Keratinocyte (primary cell): ENCODE results near the gene NAPA. TPM values are rescaled to one million over a fixed set of nuclear protein-coding genes. Genes with fewer than 3 reads are reported as not detected.

Experiments used
- DNase-seq: peaks from one replicate; pipeline ENCODE4 v3.0.0-alpha.2; 2011; ENCODE audit warnings: low read depth, missing footprints, low spot score
- FAIRE-seq: peaks from 2 replicates; lab custom pipeline; 2011; peaks lifted over from hg19 to GRCh38; lab: Jason Lieb, UNC
- H2AFZ ChIP-seq: 2 replicates; pipeline ENCODE4 v1.6.0; 2012; ENCODE audit warnings: low read length, control low read depth, inconsistent platforms; ENCODE audit not compliant: control insufficient read depth
- H3K27ac ChIP-seq: 2 replicates; pipeline ENCODE4 v1.5.1; 2011; ENCODE audit warnings: low read length; ENCODE audit not compliant: control insufficient read depth, insufficient read depth
- H3K27me3 ChIP-seq: 3 replicates; pipeline ENCODE4 v1.6.0; 2011; ENCODE audit warnings: low read length; ENCODE audit not compliant: control insufficient read depth, insufficient read depth; ENCODE audit errors: extremely low read depth
- H3K36me3 ChIP-seq, 2 experiments: 2 replicates in 1 of 2; 3 replicates in 1 of 2; pipeline ENCODE4 v1.5.1; 2011; ENCODE audit warnings: low read length in 2 of 2, mild to moderate bottlenecking in 1 of 2; ENCODE audit not compliant: control insufficient read depth in 2 of 2, insufficient read depth in 2 of 2; ENCODE audit errors: extremely low read depth in 1 of 2
- H3K4me1 ChIP-seq: 3 replicates; pipeline ENCODE4 v1.5.1; 2011; ENCODE audit warnings: low read length; ENCODE audit not compliant: control insufficient read depth, insufficient read depth; ENCODE audit errors: extremely low read depth
- H3K4me2 ChIP-seq: 3 replicates; pipeline ENCODE4 v1.6.0; 2011; ENCODE audit warnings: low read depth, low read length; ENCODE audit not compliant: control insufficient read depth, insufficient read depth; ENCODE audit errors: extremely low read depth
- H3K4me3 ChIP-seq, 3 experiments: fragments of 200-600 bp in 1 of 3; sonication (generic) in 1 of 3; 2 replicates in 2 of 3; 3 replicates in 1 of 3; pipeline ENCODE4 v1.5.1; 2011 to 2016; ENCODE audit warnings: low read length in 3 of 3, mild to moderate bottlenecking in 3 of 3, control low read depth in 2 of 3, inconsistent platforms in 1 of 3, low read depth in 1 of 3, mixed read lengths in 1 of 3, mixed run types in 1 of 3, moderate library complexity in 1 of 3; ENCODE audit not compliant: control insufficient read depth in 2 of 3, insufficient read depth in 2 of 3; ENCODE audit errors: extremely low read depth in 1 of 3
- H3K79me2 ChIP-seq: 2 replicates; pipeline ENCODE4 v1.6.0; 2012; ENCODE audit warnings: low read length; ENCODE audit not compliant: control insufficient read depth, insufficient read depth
- H3K9ac ChIP-seq: 3 replicates; pipeline ENCODE4 v1.6.0; 2011; ENCODE audit warnings: low read length; ENCODE audit not compliant: control insufficient read depth, insufficient read depth; ENCODE audit errors: extremely low read depth
- H3K9me1 ChIP-seq: 3 replicates; pipeline ENCODE4 v1.6.0; 2011; ENCODE audit warnings: low read length; ENCODE audit not compliant: control insufficient read depth, insufficient read depth; ENCODE audit errors: extremely low read depth
- H3K9me3 ChIP-seq: 2 replicates; pipeline ENCODE4 v1.5.1; 2012; ENCODE audit warnings: low read depth, low read length; ENCODE audit not compliant: control insufficient read depth
- H4K20me1 ChIP-seq: 3 replicates; pipeline ENCODE4 v1.6.0; 2011; ENCODE audit warnings: low read length; ENCODE audit not compliant: control insufficient read depth, insufficient read depth; ENCODE audit errors: extremely low read depth
- CTCF ChIP-seq, 3 experiments: IDR thresholded peaks in 1 of 3; conservative IDR thresholded peaks in 1 of 3; optimal IDR thresholded peaks in 1 of 3; 2 replicates in 2 of 3; 3 replicates in 1 of 3; pipeline versions ENCODE3 to v1.5.1; 2011; ENCODE audit warnings: low read length in 3 of 3, mild to moderate bottlenecking in 3 of 3, moderate library complexity in 2 of 3, control low read depth in 1 of 3, inconsistent platforms in 1 of 3; ENCODE audit not compliant: insufficient read depth in 2 of 3; ENCODE audit errors: extremely low read depth in 1 of 3
- EZH2 ChIP-seq: IDR thresholded peaks from one replicate; pipeline ENCODE4 v1.6.1; 2012; ENCODE audit warnings: inconsistent platforms, mild to moderate bottlenecking, low read length, moderate library complexity
- dilution Hi-C: fragments of 300-500 bp; cut with MboI; formaldehyde crosslinking; loops from one replicate; pipeline ENCODE4 v1.7.0; 2020; ENCODE audit warnings: low sequenced_read_pairs; ENCODE audit not compliant: extremely low pct_ligation_motif_present
- polyA plus RNA-seq, 5 experiments: library from polyadenylated mRNA; depleted of rRNA in 3 of 5; stranded (reverse) in 3 of 5; stranded (forward) in 1 of 5; unstranded in 1 of 5; fragments of >200 nt; gene quantifications; 1 replicate in 1 of 5; 2 replicates in 3 of 5; 3 replicates in 1 of 5; pipeline versions ENCODE4 v1.2.1 to v1.2.3, GENCODE V29; 2011 to 2012; ENCODE audit warnings: missing spikeins in 2 of 5, low read depth in 1 of 5, low replicate concordance in 1 of 5

The NAPA gene
- polyA plus RNA-seq, 1 donor (not counting 4 experiments of a cell fraction or from before 2014, with no cell fraction given), result 89.0 TPM

GRCh38 chr19:47446534-47447469 lies 68.1 kb downstream of the NAPA start:
- H3K9ac ChIP-seq, result no peak overlapping the region
- H3K27ac ChIP-seq, result no peak overlapping the region
- H3K27me3 ChIP-seq, result peaks cover 65% of the 10 kb centered on the region
- dilution Hi-C loops, result no loop called here
- no peaks in the 10 kb centered on the region for H3K9me3 ChIP-seq
- H3K4me3 ChIP-seq, result peak overlapping the region in 1 of 3 experiments; percentile 36
- DNase-seq (no peak), FAIRE-seq (no peak)
- H3K9me1 ChIP-seq, result no peaks in the 10 kb centered on the region
- peaks cover 2% of the 10 kb centered on the region for H4K20me1 ChIP-seq
- no peak overlapping the region for H2AFZ ChIP-seq
- H3K4me1 ChIP-seq, result peaks cover 3% of the 10 kb centered on the region
- peak overlapping the region; percentile 25 for H3K4me2 ChIP-seq
- H3K36me3 ChIP-seq, result no peaks in the 10 kb centered on the region
- no peaks in the 10 kb centered on the region for H3K79me2 ChIP-seq
- TF ChIP-seq CTCF (optimal IDR thresholded peaks at IDR 0.05 in 1 of 3, IDR thresholded peaks at IDR 0.05 in 1 of 3, conservative IDR thresholded peaks at IDR 0.05 in 1 of 3; ENCODE audit: extremely low read depth in 1 of 3, insufficient read depth in 2 of 3, low read length in 3 of 3) (no peak), EZH2 (no peak)

DNA sequence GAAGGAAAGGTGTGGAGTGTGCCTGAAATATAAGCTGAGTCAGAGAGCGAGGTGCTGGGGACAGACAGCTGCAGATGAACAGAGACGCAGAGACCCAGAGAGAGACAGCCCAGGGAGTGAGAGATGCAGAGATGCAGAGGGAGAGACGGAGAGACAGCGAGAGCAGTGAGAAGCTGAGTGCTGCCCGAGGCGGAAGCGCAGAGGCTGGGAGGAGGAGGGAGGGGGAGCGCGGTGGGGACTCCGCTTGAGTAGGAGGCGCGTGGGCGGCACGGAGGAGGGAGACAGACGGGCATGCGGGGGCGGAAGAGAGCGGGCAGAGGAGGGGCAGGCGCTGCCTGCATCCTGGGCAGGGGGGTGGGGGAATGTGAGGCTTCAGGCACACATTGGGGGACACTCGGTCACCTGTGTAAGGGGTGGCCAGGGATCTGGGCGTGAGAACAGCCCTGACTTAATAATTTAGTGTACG lies 68.9 kb downstream of the NAPA start:
- no peaks in the 10 kb centered on the region for H3K79me2 ChIP-seq
- dilution Hi-C loops, result no loop called here
- H3K27ac ChIP-seq, result no peak overlapping the region
- no peak for DNase-seq
- peaks cover 66% of the 10 kb centered on the region for H3K27me3 ChIP-seq
- no peak overlapping the region for H3K9ac ChIP-seq
- no peaks in the 10 kb centered on the region for H3K9me3 ChIP-seq
- H2AFZ ChIP-seq, result no peak overlapping the region
- no peaks in the 10 kb centered on the region for H3K9me1 ChIP-seq
- peaks cover 3% of the 10 kb centered on the region for H3K4me1 ChIP-seq
- FAIRE-seq, result no peak
- H3K36me3 ChIP-seq, result no peaks in the 10 kb centered on the region
- TF ChIP-seq EZH2 (no peak), CTCF (optimal IDR thresholded peaks at IDR 0.05 in 1 of 3, IDR thresholded peaks at IDR 0.05 in 1 of 3, conservative IDR thresholded peaks at IDR 0.05 in 1 of 3; ENCODE audit: extremely low read depth in 1 of 3, insufficient read depth in 2 of 3, low read length in 3 of 3) (no peak)
- H3K4me2 ChIP-seq, result peak overlapping the region; percentile 37
- no peak overlapping the region for H3K4me3 ChIP-seq
- H4K20me1 ChIP-seq, result peaks cover 2% of the 10 kb centered on the region
